ENCODE results near the gene COPE.
"Not testable (repeated sequence)": the region's sequence is repeated elsewhere in the genome, so short reads cannot be mapped to it uniquely, and the experiment has no call there.

GRCh38 chr19:18917593-18917992, 1.6 kb downstream of the COPE start:
- not testable (repeated sequence) for TF ChIP-seq POLR2A (IDR thresholded peaks at IDR 0.05); CTCF (IDR thresholded peaks at IDR 0.05 in 4 of 5, conservative IDR thresholded peaks at IDR 0.05 in 1 of 5)

Data from gastrocnemius medialis (tissue), 4 donors.